Measurements from ENCODE around the gene NDE1.

NDE1 gene

GRCh38 chr16:15611610-15612009, 38.4 kb upstream of the NDE1 start:
- in situ Hi-C loops (cut with MboI; ENCODE audit: low sequenced_read_pairs, unreplicated experiment): no loop called here
- no peak for DNase-seq (ENCODE audit: low spot score)
- TF ChIP-seq, protein P1, sequence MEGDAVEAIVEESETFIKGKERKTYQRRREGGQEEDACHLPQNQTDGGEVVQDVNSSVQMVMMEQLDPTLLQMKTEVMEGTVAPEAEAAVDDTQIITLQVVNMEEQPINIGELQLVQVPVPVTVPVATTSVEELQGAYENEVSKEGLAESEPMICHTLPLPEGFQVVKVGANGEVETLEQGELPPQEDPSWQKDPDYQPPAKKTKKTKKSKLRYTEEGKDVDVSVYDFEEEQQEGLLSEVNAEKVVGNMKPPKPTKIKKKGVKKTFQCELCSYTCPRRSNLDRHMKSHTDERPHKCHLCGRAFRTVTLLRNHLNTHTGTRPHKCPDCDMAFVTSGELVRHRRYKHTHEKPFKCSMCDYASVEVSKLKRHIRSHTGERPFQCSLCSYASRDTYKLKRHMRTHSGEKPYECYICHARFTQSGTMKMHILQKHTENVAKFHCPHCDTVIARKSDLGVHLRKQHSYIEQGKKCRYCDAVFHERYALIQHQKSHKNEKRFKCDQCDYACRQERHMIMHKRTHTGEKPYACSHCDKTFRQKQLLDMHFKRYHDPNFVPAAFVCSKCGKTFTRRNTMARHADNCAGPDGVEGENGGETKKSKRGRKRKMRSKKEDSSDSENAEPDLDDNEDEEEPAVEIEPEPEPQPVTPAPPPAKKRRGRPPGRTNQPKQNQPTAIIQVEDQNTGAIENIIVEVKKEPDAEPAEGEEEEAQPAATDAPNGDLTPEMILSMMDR (IDR thresholded peaks at IDR 0.05; ENCODE audit: borderline replicate concordance, control extremely low read depth, extremely low read depth, insufficient read depth, missing control alignments): no peak

GRCh38 chr16:15613676-15614075, 36.4 kb upstream of the NDE1 start:
- no peak for DNase-seq (ENCODE audit: low spot score)
- TF ChIP-seq, protein P1 (IDR thresholded peaks at IDR 0.05; ENCODE audit: borderline replicate concordance, control extremely low read depth, extremely low read depth, insufficient read depth, missing control alignments): no peak
- in situ Hi-C loops (cut with MboI; ENCODE audit: low sequenced_read_pairs, unreplicated experiment): no loop called here

DNA sequence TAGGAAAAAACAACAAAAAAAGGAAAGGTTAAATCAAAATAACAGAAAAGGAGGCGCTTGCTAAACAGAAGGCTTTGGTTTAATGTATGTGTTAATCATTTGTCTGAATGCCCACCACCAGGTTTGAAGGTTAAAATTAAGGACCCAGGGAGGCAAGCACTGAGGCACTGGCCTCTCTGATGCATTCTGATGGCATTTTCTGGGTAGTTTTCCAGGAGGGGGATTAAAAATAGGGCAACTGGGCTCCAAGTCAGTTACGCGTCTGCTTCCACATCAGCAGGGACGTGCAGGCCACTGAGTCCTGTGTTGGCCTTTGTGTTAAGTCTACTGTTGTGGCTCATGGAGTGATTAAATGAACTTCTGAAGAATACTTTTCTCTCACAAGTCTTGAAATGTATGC, 34.0 kb upstream of the NDE1 start:
- TF ChIP-seq, protein P1 (IDR thresholded peaks at IDR 0.05; ENCODE audit: borderline replicate concordance, control extremely low read depth, extremely low read depth, insufficient read depth, missing control alignments): no peak
- in situ Hi-C loops (cut with MboI; ENCODE audit: low sequenced_read_pairs, unreplicated experiment): no loop called here

DNA sequence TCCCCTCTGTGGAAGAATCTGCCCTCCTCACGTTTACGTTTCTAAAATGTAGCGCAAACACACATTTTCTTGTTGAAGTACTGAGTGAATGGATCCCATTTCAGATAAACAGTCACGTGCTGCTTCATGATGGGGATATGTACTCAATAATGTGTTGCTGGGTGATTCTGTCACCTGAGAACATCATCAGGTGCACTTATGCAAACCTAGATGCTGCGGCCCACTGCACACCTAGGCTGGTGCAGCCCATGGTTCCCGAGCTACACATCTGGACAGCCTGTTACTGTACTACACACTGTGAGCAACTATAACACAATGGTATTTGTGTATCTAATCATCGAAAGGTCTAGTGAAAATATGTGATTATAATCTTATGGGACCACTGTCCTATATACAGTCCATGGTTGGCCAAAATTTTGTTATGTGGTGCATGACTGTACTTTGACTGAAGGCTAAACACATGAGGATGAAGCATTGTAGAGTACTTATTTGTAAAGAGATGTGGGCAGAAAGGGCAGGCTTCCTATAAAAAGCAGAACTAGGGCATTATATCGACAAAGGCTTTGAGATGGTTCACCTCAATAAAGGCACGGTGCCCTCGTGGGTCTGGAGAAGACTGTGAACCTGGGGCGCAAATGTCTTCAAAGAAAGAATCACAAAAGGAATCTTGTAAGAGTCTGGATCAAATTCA, 33.4 kb upstream of the NDE1 start:
- no peak for DNase-seq (ENCODE audit: low spot score)
- TF ChIP-seq, protein P1 (IDR thresholded peaks at IDR 0.05; ENCODE audit: borderline replicate concordance, control extremely low read depth, extremely low read depth, insufficient read depth, missing control alignments): no peak
- in situ Hi-C loops (cut with MboI; ENCODE audit: low sequenced_read_pairs, unreplicated experiment): no loop called here

More for the DNA sequence above, 34.0 kb upstream of the NDE1 start:
- DNase-seq (ENCODE audit: low spot score): no peak

- no peak for DNase-seq (ENCODE audit: low spot score)
- TF ChIP-seq, protein P1 (IDR thresholded peaks at IDR 0.05; ENCODE audit: borderline replicate concordance, control extremely low read depth, extremely low read depth, insufficient read depth, missing control alignments): no peak
- in situ Hi-C loops (cut with MboI; ENCODE audit: low sequenced_read_pairs, unreplicated experiment): no loop called here
These were observed 32.1 kb upstream of the NDE1 start for GRCh38 chr16:15617901-15618300.

DNA sequence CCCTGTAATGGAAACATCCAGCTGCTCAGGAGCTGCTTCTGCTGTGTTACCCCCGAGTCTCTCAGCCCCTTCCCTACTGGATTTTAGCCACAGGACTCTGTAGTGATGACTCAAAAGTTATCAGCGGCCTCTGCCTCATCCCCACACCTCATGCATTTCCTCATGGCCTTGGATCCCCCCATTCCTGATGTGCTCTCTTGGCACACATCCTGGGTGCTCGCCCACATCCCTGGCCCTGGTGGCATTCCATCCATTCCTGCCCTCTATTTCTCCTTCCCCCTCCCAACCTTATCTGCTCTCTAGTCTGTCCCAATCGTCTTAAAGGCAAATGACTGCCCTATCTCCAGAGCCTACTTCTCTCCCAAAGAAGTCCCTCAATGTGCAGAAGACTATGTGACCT, 31.7 kb upstream of the NDE1 start:
- TF ChIP-seq, protein P1 (IDR thresholded peaks at IDR 0.05; ENCODE audit: borderline replicate concordance, control extremely low read depth, extremely low read depth, insufficient read depth, missing control alignments): no peak
- in situ Hi-C loops (cut with MboI; ENCODE audit: low sequenced_read_pairs, unreplicated experiment): no loop called here
- no peak for DNase-seq (ENCODE audit: low spot score)

Data from GM13976 (cell line).